Kidney (tissue), 14 donors: ENCODE results near the gene THUMPD1. TPM values are rescaled to one million over a fixed set of nuclear protein-coding genes. Genes with fewer than 3 reads are reported as not detected.
"Not testable (repeated sequence)": the region's sequence is repeated elsewhere in the genome, so short reads cannot be mapped to it uniquely, and the experiment has no call there.

ENCODE experiments used
- DNase-seq, 5 donors: peaks; one replicate each; pipeline ENCODE4 v3.0.0-alpha.2; 2013 to 2020
- FAIRE-seq: peaks from 2 replicates; lab custom pipeline; 2012; peaks lifted over from hg19 to GRCh38; lab: Jason Lieb, UNC
- H3K27ac ChIP-seq, 2 donors: one replicate each; pipeline ENCODE4 v1.7.0; 2013; ENCODE audit warnings: low read depth in 2 of 2, low read length in 2 of 2, inconsistent platforms in 1 of 2
- H3K27me3 ChIP-seq: one replicate; pipeline ENCODE4 v1.7.1; 2013; ENCODE audit warnings: low read length, inconsistent platforms; ENCODE audit not compliant: control insufficient read depth, insufficient read depth
- H3K36me3 ChIP-seq, 3 donors: one replicate each; pipeline versions ENCODE4 v1.7.0 to v1.7.1; 2013; ENCODE audit warnings: low read length in 3 of 3, control low read depth in 1 of 3, inconsistent platforms in 1 of 3; ENCODE audit not compliant: insufficient read depth in 3 of 3, control insufficient read depth in 2 of 3
- H3K4me1 ChIP-seq, 3 donors: one replicate each; pipeline versions ENCODE4 v1.7.0 to v1.7.1; 2013; ENCODE audit warnings: low read length in 3 of 3, inconsistent platforms in 1 of 3, low read depth in 1 of 3; ENCODE audit not compliant: control insufficient read depth in 2 of 3, insufficient read depth in 2 of 3
- H3K4me3 ChIP-seq, 3 donors: one replicate each; pipeline versions ENCODE4 v1.7.0 to v1.8.1; 2013; ENCODE audit warnings: low read length in 3 of 3, control low read depth in 1 of 3, inconsistent platforms in 1 of 3
- H3K9ac ChIP-seq, 3 donors: one replicate each; pipeline versions ENCODE4 v1.7.0 to v1.7.1; 2013; ENCODE audit warnings: low read length in 3 of 3, control low read depth in 1 of 3, inconsistent platforms in 1 of 3
- H3K9me3 ChIP-seq, 3 donors: one replicate each; pipeline versions ENCODE4 v1.7.0 to v1.7.1; 2013; ENCODE audit warnings: low read length in 3 of 3, control low read depth in 1 of 3, inconsistent platforms in 1 of 3; ENCODE audit not compliant: control insufficient read depth in 2 of 3, insufficient read depth in 1 of 3
- intact Hi-C: fragments of 100-400 bp; cut with DNase I; formaldehyde crosslinking; loops from one replicate; pipeline ENCODE4 v1.11.1; 2022
- polyA plus RNA-seq: library from polyadenylated mRNA; stranded (reverse); fragments of 350-450 nt; fragmentation: Illumina TruSeq; extraction: RNeasy Lipid Tissue Mini Kit (QIAGEN cat#74804); gene quantifications from one replicate; pipeline ENCODE4 v1.2.3, GENCODE V29; 2014; ENCODE audit warnings: low read depth, low replicate concordance; ENCODE audit not compliant: insufficient read depth
- total RNA-seq: library from RNA; stranded (reverse); fragmentation: NEBNext Ultra II Directional; extraction: Animal tissue kit (Norgen Biotek cat#: 25700); gene quantifications from one replicate; pipeline ENCODE4 v1.2.1, GENCODE V29; 2021
- TF ChIP-seq, protein P1 (sequence below): IDR thresholded peaks from 3 replicates; pipeline ENCODE4 v1.5.1; 2012; ENCODE audit warnings: mild to moderate bottlenecking, moderate library complexity, borderline replicate concordance; ENCODE audit not compliant: insufficient read depth; ENCODE audit errors: extremely low read depth
- donor health status: control.
- donor health status: control.
- donor health status: control.
- donor health status: control.
- donor health status: control.
- donor health status: DM: yes; HTN: yes; CAD: no.
- donor health status: Normal renal cell carcinoma (clear cell type).

Gene THUMPD1
- total and polyA plus RNA-seq, 2 donors from 2014 or later = 16.8 to 45.8 TPM

DNA sequence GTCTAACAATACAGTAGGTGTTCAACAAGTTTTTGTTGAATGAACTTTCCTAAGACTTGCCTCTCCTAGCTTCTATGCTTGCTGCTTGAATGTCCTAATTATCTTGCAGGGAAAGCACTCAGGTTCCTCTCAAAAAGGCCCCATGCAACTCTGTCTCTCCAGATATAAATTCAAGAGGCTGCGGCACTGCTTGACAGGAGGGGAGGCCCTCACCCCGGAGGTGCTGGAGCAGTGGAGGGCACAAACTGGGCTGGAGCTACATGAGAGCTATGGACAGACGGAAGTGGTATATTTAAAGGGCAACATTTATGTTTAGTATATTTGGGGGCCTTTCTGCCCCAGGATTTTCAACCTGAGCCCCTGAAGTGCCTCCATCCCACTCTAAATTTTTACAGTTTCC lies 14.4 kb downstream of the THUMPD1 start:
- TF ChIP-seq, protein P1, sequence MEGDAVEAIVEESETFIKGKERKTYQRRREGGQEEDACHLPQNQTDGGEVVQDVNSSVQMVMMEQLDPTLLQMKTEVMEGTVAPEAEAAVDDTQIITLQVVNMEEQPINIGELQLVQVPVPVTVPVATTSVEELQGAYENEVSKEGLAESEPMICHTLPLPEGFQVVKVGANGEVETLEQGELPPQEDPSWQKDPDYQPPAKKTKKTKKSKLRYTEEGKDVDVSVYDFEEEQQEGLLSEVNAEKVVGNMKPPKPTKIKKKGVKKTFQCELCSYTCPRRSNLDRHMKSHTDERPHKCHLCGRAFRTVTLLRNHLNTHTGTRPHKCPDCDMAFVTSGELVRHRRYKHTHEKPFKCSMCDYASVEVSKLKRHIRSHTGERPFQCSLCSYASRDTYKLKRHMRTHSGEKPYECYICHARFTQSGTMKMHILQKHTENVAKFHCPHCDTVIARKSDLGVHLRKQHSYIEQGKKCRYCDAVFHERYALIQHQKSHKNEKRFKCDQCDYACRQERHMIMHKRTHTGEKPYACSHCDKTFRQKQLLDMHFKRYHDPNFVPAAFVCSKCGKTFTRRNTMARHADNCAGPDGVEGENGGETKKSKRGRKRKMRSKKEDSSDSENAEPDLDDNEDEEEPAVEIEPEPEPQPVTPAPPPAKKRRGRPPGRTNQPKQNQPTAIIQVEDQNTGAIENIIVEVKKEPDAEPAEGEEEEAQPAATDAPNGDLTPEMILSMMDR = no peak
- Histone ChIP-seq H3K4me3 (no peak overlapping the region), H3K36me3 (peaks cover 0 to 2% (median 0%) of the 10 kb centered on the region in 3 donors), H3K9ac (no peak overlapping the region), H3K27me3 (no peaks in the 10 kb centered on the region), H3K27ac (no peak overlapping the region), H3K9me3 (no peaks in the 10 kb centered on the region), H3K4me1 (no peaks in the 10 kb centered on the region)
- intact Hi-C loops = no loop called here
- DNase-seq = no peak
- FAIRE-seq = no peak

DNA sequence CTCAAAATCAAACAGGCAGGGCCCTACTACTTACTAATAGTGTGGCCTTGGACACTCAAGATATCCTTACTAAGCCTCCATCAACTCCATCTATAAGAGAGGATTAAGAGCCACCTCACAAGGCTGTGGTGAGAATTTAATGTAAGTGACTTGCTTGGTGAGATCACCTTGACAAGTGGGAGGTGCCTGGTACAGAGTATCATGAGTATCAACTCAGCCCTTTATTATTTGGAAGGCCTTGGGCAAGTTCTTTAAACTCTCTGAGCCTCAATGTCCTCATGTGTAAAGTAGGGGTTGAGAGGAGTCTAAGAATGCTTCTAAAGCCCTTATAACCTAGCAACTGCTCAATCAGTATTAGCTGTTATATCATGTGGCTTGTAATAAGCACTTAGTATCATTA lies 15.0 kb downstream of the THUMPD1 start:
- no peak for DNase-seq
- H3K27me3 ChIP-seq = no peaks in the 10 kb centered on the region
- no peak overlapping the region for H3K4me3 ChIP-seq
- H3K9me3 ChIP-seq = no peaks in the 10 kb centered on the region
- intact Hi-C loops = no loop called here
- peaks cover 0 to 2% (median 0%) of the 10 kb centered on the region in 3 donors for H3K36me3 ChIP-seq
- no peak for FAIRE-seq
- H3K27ac ChIP-seq = no peak overlapping the region
- H3K4me1 ChIP-seq = no peaks in the 10 kb centered on the region
- TF ChIP-seq, protein P1 = no peak
- H3K9ac ChIP-seq = no peak overlapping the region

DNA sequence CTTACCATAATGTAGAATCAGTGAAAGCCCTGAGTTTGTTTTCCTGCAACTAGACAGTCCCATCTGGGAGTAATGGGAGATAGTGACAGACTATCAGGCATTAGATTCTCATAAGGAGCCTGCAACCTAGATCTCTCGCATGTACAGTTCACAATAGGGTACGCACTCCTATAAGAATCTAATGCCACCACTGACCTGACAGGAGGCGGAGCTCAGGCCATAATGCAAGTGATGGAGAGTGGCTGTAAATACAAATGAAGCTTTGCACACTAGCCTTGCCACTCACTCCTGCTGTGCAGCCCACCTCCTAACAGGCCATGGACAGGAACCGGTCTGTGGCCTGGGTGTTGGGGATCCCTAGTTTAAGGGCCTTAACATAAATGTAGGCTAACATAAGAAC lies 21.4 kb downstream of the THUMPD1 start:
- Histone ChIP-seq H3K36me3 (no peaks in the 10 kb centered on the region), H3K9me3 (no peaks in the 10 kb centered on the region), H3K27me3 (no peaks in the 10 kb centered on the region), H3K4me3 (no peak overlapping the region), H3K4me1 (no peaks in the 10 kb centered on the region), H3K27ac (no peak overlapping the region), H3K9ac (no peak overlapping the region)
- intact Hi-C loops = no loop called here
- DNase-seq = no peak
- no peak for FAIRE-seq
- TF ChIP-seq, protein P1 = no peak

DNA sequence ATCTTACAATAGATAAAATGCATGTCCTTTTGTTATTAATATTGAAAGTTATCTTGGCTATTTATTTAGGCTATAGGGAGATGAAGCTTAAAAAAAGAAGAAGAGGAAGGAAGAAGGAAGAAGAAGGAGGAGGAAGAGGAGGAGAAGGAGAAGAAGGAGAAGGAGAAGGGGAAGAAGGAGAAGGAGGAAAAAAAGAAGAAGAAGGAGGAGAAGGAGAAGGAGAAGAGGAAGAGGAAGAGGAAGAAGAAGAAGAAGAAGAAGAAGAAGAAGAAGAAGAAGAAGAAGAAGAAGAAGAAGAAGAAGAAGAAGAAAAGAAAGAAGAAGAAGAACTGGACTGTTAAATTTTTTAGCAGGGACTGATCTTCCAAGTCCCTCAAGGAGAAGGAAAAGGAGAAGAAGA lies 23.9 kb downstream of the THUMPD1 start:
- DNase-seq, H3K9me3 ChIP-seq, H3K4me3 ChIP-seq, H3K4me1 ChIP-seq, H3K36me3 ChIP-seq, FAIRE-seq, intact Hi-C loops, H3K27me3 ChIP-seq, H3K9ac ChIP-seq, H3K27ac ChIP-seq: not testable (repeated sequence)
